ENCODE results near the gene TFIP11. TPM values are rescaled to one million over a fixed set of nuclear protein-coding genes. Genes with fewer than 3 reads are reported as not detected.

The TFIP11 gene
- total RNA-seq, 2 experiments from 2014 or later, result 36.5 to 41.7 TPM

DNA sequence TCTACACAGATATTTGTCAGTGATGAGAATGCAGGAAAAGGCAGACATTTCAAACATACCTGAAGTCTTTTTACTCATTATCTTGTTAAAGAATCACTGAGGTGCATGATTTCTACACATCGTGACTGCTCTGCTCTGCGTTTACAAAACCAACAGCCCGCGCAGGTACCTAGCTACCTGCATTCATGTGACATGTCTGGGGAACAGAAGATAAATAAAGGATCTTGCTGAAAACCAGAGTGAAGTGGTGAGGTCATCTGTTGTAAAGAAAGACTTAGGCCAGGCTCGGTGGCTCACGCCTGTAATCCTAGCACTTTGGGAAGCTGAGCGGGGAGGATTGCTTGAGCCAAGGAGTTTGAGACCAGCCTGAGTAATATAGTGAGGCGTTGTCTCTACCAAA lies 67.5 kb downstream of the TFIP11 start:
- no peak overlapping the region for H3K4me3 Mint-ChIP-seq
- ChIA-PET POLR2A (no interaction called here), CTCF (no interaction called here)
- H3K4me1 Mint-ChIP-seq, result no peaks in the 10 kb centered on the region
- H3K36me3 Mint-ChIP-seq (ENCODE audit: low read depth), result peaks cover 8% of the 10 kb centered on the region
- H3K9me3 Mint-ChIP-seq (ENCODE audit: low read depth), result no peaks in the 10 kb centered on the region
- no peak overlapping the region for H3K27ac Mint-ChIP-seq
- intact Hi-C loops (cut with DNase I, micrococcal nuclease), result no loop called here
- no peak for ATAC-seq
- DNase-seq, result no peak
- H3K27me3 Mint-ChIP-seq, result no peaks in the 10 kb centered on the region

DNA sequence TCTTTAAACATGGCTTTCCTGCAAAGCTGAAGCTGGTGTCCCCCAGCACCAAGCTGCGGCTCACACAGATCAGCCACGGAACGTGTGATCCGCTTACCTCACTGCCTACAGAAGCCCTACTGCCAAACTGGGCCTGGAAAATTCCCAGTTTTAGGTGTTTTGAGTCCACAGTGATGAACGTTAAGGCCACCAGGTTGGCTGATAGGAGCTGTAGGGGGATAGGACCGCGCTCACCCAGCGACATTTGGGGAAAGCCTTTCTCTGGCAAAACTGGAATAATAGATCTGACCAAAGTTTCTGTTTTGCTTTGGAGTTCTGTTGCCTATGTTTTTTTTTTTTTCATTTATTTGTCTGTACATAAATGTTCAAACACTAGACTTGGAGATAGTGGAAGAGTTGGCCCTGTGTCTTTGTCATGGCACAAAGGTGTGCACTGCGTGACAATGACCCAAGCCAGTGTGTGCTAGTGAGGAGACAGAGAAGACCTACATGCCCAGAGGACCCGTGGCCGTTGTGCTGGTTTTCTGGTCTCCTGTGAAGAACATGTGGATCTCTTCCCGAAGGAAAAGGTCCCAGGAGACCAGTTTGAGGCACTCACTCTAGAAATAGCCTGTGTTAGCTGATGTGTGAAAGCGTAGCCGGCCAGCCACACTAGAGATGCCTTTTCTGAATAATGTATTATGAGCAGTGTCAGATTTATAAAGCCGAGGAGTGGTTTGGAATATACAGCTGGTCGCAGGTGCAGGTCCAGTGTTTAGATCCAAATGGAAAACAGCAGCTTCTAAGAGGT lies 68.2 kb downstream of the TFIP11 start:
- no peaks in the 10 kb centered on the region for H3K27me3 Mint-ChIP-seq
- DNase-seq (no peak), ATAC-seq (no peak)
- intact Hi-C loops (cut with DNase I, micrococcal nuclease), result no loop called here
- POLR2A ChIA-PET, result interaction anchor here (0.5 kb wide), 1 partner anchor 13 kb away, joined by 3 read pairs; no protein-coding TSS in a partner anchor
- no peak overlapping the region for H3K27ac Mint-ChIP-seq
- no peaks in the 10 kb centered on the region for H3K4me1 Mint-ChIP-seq
- H3K9me3 Mint-ChIP-seq (ENCODE audit: low read depth), result no peaks in the 10 kb centered on the region
- H3K36me3 Mint-ChIP-seq (ENCODE audit: low read depth), result peaks cover 8% of the 10 kb centered on the region
- no peak overlapping the region for H3K4me3 Mint-ChIP-seq
- CTCF ChIA-PET, result interaction anchor here (0.6 kb wide), 1 partner anchor 1047 kb away, joined by 3 read pairs; no protein-coding TSS in a partner anchor

- intact Hi-C loops (cut with DNase I, micrococcal nuclease), result no loop called here
- no peaks in the 10 kb centered on the region for H3K4me1 Mint-ChIP-seq
- no peak overlapping the region for H3K27ac Mint-ChIP-seq
- no peaks in the 10 kb centered on the region for H3K9me3 Mint-ChIP-seq (ENCODE audit: low read depth)
- H3K27me3 Mint-ChIP-seq, result no peaks in the 10 kb centered on the region
- ATAC-seq (no peak), DNase-seq (no peak)
- ChIA-PET POLR2A (no interaction called here), CTCF (interaction anchor here (0.8 kb wide), 1 partner anchor 68 kb away, joined by 3 read pairs; no protein-coding TSS in a partner anchor)
- H3K4me3 Mint-ChIP-seq, result no peak overlapping the region
- H3K36me3 Mint-ChIP-seq (ENCODE audit: low read depth), result peaks cover 8% of the 10 kb centered on the region
Measured at GRCh38 chr22:26442086-26442756, 70.1 kb downstream of the TFIP11 start.

Small RNAs within 50 kb of the gene (microRNA-seq; reads per million reads assigned to microRNA genes)
- gene MIR548J (ENCODE audit: borderline replicate concordance), result 12.0 reads per million, percentile 34 among the genes with 10 or more reads in this experiment

Other genes starting within 250 kb of the TFIP11 start
- gene ASPHD2, start 83.2 kb downstream of the TFIP11 start, total RNA-seq, result 10 to 100 TPM; 10.2 to 10.5 TPM
- gene HPS4, start 28.7 kb downstream of the TFIP11 start, total RNA-seq, result 10 to 100 TPM; 49.3 to 60.9 TPM
- 10 to 100 TPM; 17.5 to 28.5 TPM for gene SRRD, start 28.6 kb downstream of the TFIP11 start, total RNA-seq
- gene TPST2, start 77.7 kb upstream of the TFIP11 start, total RNA-seq, result 10 to 100 TPM; 17.4 to 18.3 TPM
- not detected for gene CRYBB1, start 105.6 kb upstream of the TFIP11 start, total RNA-seq
- gene CRYBA4, start 109.5 kb upstream of the TFIP11 start, total RNA-seq, result not detected
- 10 to 100 TPM; 18.5 to 19.7 TPM for gene MIAT, start 145.1 kb upstream of the TFIP11 start, total RNA-seq

Measured in activated CD4-positive, alpha-beta T cell treated with anti-CD3 and anti-CD28 coated beads for 36 hours (primary cell).